NCI-H2196 treated with DMSO at 0.1 percent for 48 hours (cell line): ENCODE results near the gene SPAG17.

Experiments used
- DNase-seq: peaks from one replicate; lab custom pipeline; 2025; ENCODE audit not compliant: unreplicated experiment; lab: John Stamatoyannopoulos, UW

SPAG17 gene

DNA sequence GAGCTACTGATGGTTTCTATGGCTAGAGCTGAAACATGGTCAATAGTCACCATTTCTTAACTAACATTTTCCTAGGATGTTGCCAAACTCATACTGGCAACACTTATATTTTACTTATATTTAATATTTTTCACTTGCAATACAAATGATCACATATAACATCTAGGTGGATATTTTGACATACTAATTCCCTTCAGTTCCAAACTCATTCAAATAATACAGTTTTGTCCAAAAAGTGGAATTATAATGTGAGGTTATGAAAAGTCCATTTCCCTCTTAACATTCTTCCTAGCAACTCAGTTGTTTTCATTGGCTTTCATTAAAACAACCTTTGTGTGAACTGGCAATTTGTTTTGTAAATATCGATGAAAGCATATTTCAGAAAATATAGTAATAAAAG lies 16.0 kb downstream of the SPAG17 start:
- DNase-seq, result no peak

- no peak for DNase-seq
Observed at GRCh38 chr1:118160806-118161205, 24.2 kb downstream of the SPAG17 start.

DNA sequence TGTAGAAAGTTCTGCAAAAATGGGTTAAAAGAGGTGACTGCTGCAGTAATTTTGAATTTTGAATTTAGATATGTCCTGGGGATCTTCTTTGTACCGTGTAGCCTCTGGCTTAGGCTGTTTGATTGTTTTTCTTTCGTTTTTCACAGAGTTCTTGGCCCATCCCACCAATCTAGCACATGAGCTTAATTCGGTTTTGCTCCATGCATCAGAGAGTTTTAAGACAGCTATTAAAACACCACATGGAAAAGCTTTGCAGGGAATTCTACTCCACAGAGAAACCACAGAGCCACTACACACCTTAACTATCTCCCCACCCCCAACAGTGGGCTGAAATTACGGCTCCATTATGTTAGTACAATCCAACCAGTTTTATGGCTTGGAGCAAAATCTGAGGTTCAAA lies 25.5 kb downstream of the SPAG17 start:
- DNase-seq, result no peak

DNA sequence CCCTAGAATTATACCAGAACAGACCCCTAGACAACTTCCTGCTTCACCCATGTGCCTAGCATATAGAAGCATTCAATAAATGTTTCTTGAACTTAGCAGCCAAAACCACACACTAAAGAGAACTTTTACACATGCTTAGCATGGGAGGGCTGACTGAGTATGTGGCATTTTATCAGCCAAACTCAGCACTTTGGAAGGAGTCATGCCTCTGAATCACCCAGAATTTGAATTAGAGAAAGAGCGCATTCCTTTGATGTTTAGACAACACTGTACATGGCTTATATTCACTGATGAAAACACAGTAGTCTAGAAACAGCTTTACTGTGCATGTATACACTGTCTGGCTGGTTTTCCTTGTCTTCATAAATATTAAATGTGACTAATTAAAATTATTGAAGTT lies 26.1 kb downstream of the SPAG17 start:
- no peak for DNase-seq

- DNase-seq, result no peak
Observed at GRCh38 chr1:118157506-118157905, 27.5 kb downstream of the SPAG17 start.

- no peak for DNase-seq
Observed at GRCh38 chr1:118155106-118155505, 29.9 kb downstream of the SPAG17 start.

DNA sequence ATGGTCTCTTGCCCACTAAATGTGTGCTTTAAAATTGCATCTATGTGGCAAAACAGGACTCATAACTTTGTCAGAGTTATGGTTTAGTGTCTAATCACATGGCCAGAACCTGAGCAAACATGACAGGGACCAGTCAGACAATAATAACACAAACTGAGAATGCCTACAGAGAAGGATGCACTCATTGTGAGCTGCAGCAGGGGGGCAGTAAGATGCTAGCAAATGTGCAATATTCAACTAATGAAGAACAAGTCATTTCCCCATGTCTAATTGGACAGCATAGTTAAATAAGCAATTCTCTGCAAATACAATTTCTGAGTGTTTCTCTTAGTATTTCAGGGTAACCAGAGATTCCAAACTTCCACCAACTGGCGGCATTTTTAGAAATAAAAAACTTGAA lies 30.8 kb downstream of the SPAG17 start:
- DNase-seq, result no peak

- no peak for DNase-seq
Observed at GRCh38 chr1:118151312-118151937, 33.6 kb downstream of the SPAG17 start.

- DNase-seq, result no peak
Observed at GRCh38 chr1:118149799-118150198, 35.2 kb downstream of the SPAG17 start.

DNA sequence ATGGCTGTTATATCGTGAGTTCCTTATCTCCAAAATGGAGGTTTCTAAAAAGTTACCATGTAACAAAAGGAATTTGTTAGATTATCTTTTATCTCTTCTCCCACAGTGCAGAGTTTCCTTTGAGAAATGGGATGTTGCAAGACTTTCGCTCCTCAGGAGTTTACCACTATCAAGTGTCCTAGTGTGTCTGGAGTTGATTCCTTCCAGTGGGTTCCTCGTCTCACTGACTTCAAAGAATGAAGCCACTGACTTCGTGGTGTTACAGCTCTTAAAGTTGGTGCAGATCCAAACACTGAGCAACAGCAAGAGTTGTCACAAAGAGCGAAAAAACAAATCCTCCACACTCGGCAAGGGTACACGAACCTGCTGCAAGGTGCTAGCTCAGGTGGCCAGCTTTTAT lies 37.0 kb downstream of the SPAG17 start:
- DNase-seq, result no peak

DNA sequence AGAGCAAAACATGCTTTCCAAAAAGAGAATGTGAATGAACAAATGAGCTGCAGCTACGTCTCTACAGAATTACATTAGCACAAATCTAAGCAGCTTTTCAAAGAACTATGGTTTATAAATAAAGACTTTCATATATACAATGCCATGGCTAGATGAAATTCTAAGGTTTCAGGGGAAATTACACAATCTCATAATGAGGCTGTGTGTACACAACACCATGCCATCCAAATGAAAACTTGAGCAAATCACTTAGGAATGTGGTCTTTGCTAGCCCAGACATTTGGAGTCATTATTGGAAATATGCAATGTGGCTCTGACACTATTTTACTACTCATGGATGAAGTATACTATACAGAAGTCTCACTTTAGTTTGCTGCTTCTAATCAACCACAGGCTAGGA lies 37.5 kb downstream of the SPAG17 start:
- no peak for DNase-seq

- no peak for DNase-seq
Observed at GRCh38 chr1:118145721-118146120, 39.3 kb downstream of the SPAG17 start.

DNA sequence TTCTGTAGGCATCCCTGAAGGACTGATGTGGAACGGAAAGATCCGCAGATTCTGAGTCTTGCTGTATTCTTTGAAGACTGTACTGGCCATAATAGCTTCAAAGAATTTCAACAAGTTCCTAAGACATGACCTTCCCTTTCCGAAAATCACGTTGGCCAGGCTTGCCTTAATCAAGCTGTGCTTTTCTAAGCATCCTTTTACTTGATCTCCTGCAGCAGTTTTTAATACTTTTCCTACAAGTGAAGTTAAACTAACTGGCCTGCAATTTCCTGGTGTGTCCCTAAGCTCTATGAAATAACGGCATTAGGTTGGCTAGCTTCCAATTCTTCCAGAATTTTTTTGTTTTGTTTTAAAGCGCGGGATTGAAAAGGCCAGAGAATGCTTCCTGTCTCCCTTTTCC lies 40.3 kb downstream of the SPAG17 start:
- no peak for DNase-seq

GRCh38 chr1:118143831-118144230 lies 41.2 kb downstream of the SPAG17 start:
- no peak for DNase-seq

DNA sequence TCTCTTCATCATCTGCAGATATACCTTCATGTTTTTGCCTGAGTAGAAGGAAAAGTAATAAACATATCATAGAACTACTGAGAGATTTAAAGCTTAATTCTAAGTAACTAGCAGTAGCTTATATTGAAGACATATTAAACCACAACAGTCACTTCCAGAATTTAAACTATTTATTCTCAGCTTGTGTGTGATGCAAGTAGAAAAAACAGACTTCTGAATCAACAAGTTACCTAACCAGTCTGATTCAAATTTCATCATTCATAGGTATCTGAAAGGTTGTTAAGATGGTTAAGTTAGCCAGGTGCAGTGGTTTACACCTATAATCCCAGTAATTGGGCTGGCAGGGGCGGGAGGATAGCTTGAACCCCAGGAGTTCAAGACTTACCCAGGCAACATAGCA lies 41.9 kb downstream of the SPAG17 start:
- no peak for DNase-seq

DNA sequence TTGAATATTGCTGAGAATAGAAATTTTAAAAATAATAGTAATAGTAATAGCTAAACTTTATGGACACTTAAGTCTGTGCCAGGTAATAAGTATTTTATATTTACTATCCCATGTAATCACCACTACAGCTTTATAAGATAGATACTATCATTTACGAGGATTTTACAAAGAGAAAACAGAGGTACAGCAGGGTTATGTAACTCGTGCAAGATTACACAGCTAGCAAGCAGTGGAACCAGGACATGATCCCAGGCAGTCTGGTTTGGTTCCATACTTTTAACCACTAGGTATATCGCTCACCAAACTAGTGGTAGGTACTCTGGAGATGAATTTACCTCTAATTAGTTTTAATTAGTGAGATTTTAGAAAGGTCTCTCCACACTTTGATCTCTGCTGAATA lies 42.5 kb downstream of the SPAG17 start:
- no peak for DNase-seq

DNA sequence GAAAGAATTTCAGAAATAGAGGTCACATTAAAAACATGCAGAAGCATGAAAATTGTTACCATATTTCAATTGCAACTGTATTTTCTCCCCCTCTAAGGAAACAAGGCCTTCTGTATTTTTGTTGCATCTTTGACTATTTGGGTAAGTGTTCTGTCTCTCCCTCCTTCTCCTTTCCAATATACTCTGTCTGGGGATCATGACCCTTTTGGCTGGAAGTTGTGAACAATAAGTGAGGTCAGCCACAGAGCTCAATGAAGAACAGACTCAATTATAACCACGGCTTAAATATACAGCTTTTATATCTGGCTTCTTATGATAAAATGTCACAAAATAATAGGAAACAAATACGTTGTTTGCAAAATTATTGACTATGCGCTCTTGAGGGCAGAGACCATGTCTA lies 47.1 kb downstream of the SPAG17 start:
- no peak for DNase-seq

DNA sequence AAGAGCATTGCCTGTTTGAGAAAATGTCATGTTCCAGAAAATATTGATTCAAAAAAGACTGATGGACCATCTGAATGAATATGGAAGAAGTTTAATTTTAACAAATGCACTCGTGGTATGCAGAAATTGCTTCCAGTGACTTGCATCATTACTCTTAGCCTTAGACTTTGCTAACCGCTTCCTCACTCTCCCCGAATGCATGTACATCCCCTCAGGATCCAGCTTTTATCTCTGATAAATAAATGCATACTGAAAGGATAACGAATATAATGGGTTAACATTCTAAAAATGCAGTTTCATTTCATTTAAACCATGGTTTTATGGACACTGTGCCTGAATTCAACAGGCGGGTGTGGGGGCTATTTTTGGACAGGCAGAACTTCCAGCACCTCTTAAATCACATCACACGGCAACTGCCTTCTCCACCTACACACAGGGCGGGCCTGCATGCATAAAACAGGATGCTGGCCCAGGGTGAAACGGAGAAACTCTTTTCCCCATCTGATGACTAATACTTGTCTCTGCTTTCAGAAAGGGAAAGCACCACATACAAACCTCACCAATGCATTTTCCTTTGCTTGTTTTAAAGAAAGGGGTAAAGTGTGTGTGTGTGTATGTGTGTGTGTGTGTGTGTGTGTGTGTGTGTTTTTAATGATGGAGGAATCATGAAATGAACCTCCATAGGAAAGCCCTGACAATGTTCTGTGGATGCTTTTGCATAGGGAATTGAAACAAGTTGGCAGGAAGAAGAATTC lies 48.7 kb downstream of the SPAG17 start:
- no peak for DNase-seq

DNA sequence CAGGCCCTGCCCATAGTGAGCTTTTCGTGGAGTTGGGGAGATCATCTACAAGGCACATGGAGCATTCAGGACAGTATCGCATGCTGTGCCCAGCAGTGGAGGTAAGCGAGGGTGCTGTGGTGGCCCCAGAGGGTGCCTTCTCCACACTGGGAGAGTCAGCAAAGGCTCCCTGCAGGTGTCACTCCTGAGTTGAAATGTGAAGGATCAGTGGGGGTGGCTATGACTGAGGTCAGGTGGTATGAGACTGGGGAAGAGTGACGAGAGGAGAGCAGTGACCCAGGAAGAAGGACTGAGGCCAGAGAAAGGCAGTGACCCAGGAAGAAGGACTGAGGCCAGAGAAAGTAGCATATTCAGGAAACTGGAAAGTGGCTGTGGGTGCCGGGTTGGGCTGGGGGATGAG lies 53.0 kb downstream of the SPAG17 start:
- no peak for DNase-seq

DNA sequence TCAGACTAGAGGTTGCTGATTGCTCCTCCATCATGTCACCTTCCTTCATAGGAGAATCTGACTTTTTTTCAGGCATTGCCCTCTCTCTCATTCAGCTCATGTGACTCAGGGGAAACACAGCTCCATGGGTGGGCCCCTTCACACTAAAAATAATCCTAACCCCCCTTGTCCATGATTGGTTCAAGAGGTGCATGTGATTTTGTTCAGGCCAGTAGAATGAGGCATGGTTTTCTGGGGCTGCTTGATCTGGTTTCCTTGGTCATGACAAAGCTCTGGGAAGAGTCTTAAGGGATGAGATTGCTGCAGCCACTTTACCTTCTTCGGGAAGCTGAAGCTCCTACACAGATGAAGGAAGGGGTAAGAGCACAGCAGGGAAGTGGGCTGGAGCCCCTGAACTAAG lies 56.3 kb downstream of the SPAG17 start:
- no peak for DNase-seq

GRCh38 chr1:118124064-118124463 lies 61.0 kb downstream of the SPAG17 start:
- no peak for DNase-seq

DNA sequence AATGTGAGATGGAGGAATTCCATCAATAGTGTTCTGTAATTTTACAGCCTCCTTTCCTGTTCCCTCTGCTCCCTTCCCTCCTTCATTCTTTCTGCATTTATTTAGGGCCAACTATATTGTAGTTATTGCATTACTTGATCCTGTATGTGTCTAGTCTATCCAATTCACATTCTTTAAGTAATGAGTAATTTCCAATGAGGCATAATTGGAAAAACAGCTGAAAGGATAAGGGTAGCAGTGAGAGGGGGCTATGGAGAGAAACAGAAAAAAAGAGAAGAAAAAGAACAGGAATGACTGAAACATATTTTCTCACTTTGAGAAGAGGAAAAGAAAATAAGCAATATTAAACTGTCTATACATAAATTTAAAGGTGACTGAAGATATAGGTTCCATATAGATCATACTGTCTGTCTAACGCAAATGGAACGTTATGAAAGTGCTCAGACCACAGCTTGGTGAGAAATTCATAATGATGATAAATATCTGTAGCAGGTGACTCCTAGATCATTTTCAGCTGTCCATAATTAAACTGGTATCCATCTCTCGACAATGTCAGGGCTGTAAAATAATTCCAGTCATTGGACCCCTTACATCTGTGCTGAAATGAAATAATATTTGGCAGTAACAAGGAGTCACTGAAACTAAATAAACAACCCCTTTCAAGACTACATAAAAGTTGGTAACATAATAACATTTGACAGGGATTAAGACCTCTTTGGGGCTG lies 61.8 kb downstream of the SPAG17 start:
- no peak for DNase-seq
